Vagina (tissue), 2 donors: Measurements from ENCODE around the gene MTPN. TPM values are rescaled to one million over a fixed set of nuclear protein-coding genes. Genes with fewer than 3 reads are reported as not detected.

ENCODE experiments used
- DNase-seq, 2 donors: peaks; one replicate each; pipeline ENCODE4 v3.0.0-alpha.2; 2017; ENCODE audit errors: extremely low spot score in 2 of 2
- H3K27ac ChIP-seq: fragments of 200-600 bp; sonication (generic); one replicate; pipeline ENCODE4 v1.5.1; 2019
- H3K27me3 ChIP-seq: fragments of 200-600 bp; sonication (generic); one replicate; pipeline ENCODE4 v1.5.1; 2019
- H3K36me3 ChIP-seq, 2 donors: fragments of 200-600 bp; sonication (generic); one replicate each; pipeline ENCODE4 v1.5.1; 2017 to 2019
- H3K4me1 ChIP-seq: fragments of 200-600 bp; sonication (generic); one replicate; pipeline ENCODE4 v1.5.1; 2019
- H3K4me3 ChIP-seq, 2 donors: fragments of 200-600 bp; sonication (generic); 1 replicate in 1 of 2; 2 replicates in 1 of 2; pipeline ENCODE4 v1.5.1; 2016 to 2019
- H3K9me3 ChIP-seq: fragments of 200-600 bp; sonication (generic); one replicate; pipeline ENCODE4 v1.5.1; 2019
- POLR2A ChIP-seq, 2 donors: fragments of 450-650 bp; IDR thresholded peaks; one replicate each; pipeline ENCODE4 v1.6.1; 2017; ENCODE audit warnings: antibody characterized with exemption in 2 of 2, mild to moderate bottlenecking in 2 of 2, moderate library complexity in 2 of 2
- POLR2AphosphoS5 ChIP-seq, 2 donors: sonication (generic); formaldehyde crosslinking; IDR thresholded peaks; one replicate each; pipeline ENCODE4 v1.9.0; 2017; ENCODE audit warnings: antibody characterized with exemption in 2 of 2, mild to moderate bottlenecking in 2 of 2, low read depth in 1 of 2; ENCODE audit not compliant: insufficient read depth in 1 of 2
- intact Hi-C: fragments of 100-400 bp; cut with DNase I; formaldehyde crosslinking; loops from one replicate; pipeline ENCODE4 v1.15.1; 2023
- total RNA-seq: library from RNA; depleted of rRNA; stranded (reverse); fragments of >200 nt; gene quantifications from one replicate; pipeline ENCODE4 v1.2.3, GENCODE V29; 2016
- TF ChIP-seq, protein P1 (sequence below), 3 experiments: fragments of 450-650 bp in 2 of 3; fragments of 200-600 bp in 1 of 3; sonication (generic) in 1 of 3; IDR thresholded peaks; one replicate each; pipeline ENCODE4 v1.5.1; 2017 to 2019; ENCODE audit warnings: antibody characterized with exemption in 3 of 3, mild to moderate bottlenecking in 2 of 3, moderate library complexity in 2 of 3

MTPN gene
- total RNA-seq, 1 donor from 2014 or later = 55.7 TPM

DNA sequence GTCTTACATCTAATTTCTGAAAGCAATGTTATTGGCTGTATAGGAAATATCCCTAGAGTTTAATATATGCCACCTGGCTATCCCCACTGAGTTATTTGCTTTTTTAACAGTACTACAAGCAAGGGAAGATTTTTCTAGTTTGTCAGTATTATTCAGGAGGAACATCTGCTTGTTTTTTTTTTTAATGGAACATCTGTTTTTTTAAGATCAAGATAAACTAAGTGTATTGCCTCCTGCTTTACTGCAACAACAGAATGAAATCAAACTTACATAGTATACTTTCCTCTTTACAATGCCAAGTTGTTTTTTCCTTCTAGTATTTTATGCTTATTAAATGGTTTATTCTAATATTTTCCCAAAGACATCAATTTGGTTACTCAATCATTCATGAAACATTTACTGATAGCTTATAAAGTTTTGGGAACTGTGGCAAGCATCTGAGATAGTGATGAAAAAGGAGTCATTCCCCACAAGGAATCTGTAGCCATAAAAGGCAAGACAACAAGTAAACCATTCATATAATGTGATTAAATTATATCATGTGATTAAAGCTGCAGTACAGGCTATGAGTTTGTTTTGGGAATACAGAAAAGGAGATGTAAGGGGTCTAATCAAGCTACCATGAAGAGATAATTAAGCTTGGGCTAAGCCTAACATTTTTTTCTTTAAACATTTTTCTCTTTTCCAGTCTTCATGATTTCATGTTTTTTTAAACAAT lies 17.4 kb downstream of the MTPN start:
- Histone ChIP-seq H3K27ac (no peak overlapping the region), H3K4me1 (peaks cover 56% of the 10 kb centered on the region), H3K36me3 (no peaks in the 10 kb centered on the region), H3K27me3 (no peaks in the 10 kb centered on the region), H3K9me3 (no peaks in the 10 kb centered on the region), H3K4me3 (no peak overlapping the region)
- DNase-seq = no peak
- TF ChIP-seq POLR2A (IDR thresholded peaks at IDR 0.05) = no peak
- TF ChIP-seq, protein P1, sequence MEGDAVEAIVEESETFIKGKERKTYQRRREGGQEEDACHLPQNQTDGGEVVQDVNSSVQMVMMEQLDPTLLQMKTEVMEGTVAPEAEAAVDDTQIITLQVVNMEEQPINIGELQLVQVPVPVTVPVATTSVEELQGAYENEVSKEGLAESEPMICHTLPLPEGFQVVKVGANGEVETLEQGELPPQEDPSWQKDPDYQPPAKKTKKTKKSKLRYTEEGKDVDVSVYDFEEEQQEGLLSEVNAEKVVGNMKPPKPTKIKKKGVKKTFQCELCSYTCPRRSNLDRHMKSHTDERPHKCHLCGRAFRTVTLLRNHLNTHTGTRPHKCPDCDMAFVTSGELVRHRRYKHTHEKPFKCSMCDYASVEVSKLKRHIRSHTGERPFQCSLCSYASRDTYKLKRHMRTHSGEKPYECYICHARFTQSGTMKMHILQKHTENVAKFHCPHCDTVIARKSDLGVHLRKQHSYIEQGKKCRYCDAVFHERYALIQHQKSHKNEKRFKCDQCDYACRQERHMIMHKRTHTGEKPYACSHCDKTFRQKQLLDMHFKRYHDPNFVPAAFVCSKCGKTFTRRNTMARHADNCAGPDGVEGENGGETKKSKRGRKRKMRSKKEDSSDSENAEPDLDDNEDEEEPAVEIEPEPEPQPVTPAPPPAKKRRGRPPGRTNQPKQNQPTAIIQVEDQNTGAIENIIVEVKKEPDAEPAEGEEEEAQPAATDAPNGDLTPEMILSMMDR (IDR thresholded peaks at IDR 0.05) = no peak
- TF ChIP-seq POLR2AphosphoS5 (IDR thresholded peaks at IDR 0.05; ENCODE audit: insufficient read depth in 1 of 2, low read depth in 1 of 2) = no peak
- intact Hi-C loops = no loop called here

DNA sequence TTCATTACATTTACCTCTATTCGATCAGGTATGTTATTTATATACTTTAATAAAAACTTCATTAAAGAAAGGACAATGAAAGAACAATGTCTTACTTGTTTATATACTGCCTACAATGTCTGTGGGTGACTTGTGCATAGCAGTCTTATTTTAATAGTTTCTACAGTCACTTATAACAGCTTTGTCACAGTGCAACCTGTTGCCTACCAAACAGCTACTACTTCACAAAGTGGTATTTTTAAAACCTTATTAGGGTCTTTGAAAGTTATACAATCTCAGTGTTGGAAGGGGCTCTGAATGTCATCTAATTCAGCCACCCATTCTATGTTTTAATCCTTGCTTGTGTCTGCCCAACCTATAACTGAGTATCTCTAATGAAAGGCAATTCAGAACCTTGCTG lies 19.0 kb downstream of the MTPN start:
- intact Hi-C loops = no loop called here
- no peak for DNase-seq
- H3K27ac ChIP-seq = no peak overlapping the region
- H3K27me3 ChIP-seq = no peaks in the 10 kb centered on the region
- no peaks in the 10 kb centered on the region for H3K9me3 ChIP-seq
- no peaks in the 10 kb centered on the region for H3K36me3 ChIP-seq
- TF ChIP-seq POLR2A (IDR thresholded peaks at IDR 0.05) (no peak), POLR2AphosphoS5 (IDR thresholded peaks at IDR 0.05; ENCODE audit: insufficient read depth in 1 of 2, low read depth in 1 of 2) (no peak)
- TF ChIP-seq, protein P1 (IDR thresholded peaks at IDR 0.05) = no peak
- no peak overlapping the region for H3K4me3 ChIP-seq
- H3K4me1 ChIP-seq = peaks cover 43% of the 10 kb centered on the region

DNA sequence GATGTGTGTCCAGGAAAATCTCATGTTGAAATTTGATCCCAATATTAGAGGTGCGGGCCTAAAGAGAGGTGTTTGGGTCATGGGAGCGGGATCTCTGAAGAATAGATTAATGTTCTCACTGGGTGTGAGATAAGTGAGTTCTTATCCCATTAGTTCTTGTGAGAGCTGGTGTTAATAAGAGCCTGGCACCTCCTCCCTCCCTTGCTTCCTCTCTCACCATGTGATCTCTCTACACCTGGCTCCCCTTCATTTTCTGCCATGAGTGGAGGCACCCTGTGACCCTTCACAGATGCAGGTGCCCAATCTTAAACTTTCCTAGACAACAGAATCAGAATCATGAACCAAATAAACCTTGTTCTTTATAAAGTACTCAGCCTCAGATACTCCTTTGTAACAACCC lies 19.5 kb downstream of the MTPN start:
- TF ChIP-seq POLR2A (IDR thresholded peaks at IDR 0.05) (no peak), POLR2AphosphoS5 (IDR thresholded peaks at IDR 0.05; ENCODE audit: insufficient read depth in 1 of 2, low read depth in 1 of 2) (no peak)
- TF ChIP-seq, protein P1 (IDR thresholded peaks at IDR 0.05) = no peak
- no peak for DNase-seq
- no peaks in the 10 kb centered on the region for H3K27me3 ChIP-seq
- H3K36me3 ChIP-seq = no peaks in the 10 kb centered on the region
- H3K27ac ChIP-seq = no peak overlapping the region
- H3K9me3 ChIP-seq = no peaks in the 10 kb centered on the region
- intact Hi-C loops = no loop called here
- H3K4me3 ChIP-seq = no peak overlapping the region
- peaks cover 38% of the 10 kb centered on the region for H3K4me1 ChIP-seq

DNA sequence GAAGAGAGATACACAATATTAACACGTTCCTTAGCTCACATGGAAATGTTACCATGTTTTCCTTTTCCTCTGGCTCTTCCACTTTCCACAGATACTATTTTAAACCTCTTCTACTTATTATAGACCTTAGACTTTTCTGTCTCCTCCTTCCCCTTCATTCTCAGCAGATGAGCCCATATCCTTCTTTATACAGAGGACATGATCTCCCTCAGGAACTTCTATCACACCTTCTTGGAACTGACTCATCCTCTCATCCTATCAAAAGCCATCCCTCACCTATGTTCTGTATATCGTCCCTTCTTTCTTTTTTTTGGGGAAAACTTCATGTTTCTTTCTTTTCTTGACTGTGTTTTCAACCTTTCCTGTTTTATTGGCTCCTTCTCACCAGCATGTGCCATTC lies 20.8 kb downstream of the MTPN start:
- no peaks in the 10 kb centered on the region for H3K9me3 ChIP-seq
- H3K36me3 ChIP-seq = peaks cover 0 to 4% of the 10 kb centered on the region in 2 donors
- intact Hi-C loops = no loop called here

DNA sequence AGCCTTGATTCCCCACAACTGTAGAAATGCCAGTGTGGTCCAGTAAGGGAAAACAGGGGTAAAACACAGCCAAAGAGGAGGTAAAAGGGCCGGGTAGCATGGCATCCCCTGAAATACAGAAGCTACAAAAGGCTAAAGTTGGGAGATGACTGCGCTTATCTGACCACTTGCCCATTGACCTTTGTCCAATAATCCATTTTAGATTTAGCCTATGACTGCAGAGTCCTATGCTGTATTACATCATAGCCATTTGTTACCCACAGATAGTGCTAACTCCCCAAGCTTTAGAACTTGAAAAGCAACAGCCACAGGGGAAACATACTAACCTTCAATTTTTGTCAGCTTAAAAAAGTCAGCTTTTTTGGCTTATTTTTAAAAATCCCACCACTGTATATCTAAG lies 26.2 kb downstream of the MTPN start:
- TF ChIP-seq, protein P1 (IDR thresholded peaks at IDR 0.05) = no peak
- TF ChIP-seq POLR2AphosphoS5 (IDR thresholded peaks at IDR 0.05; ENCODE audit: insufficient read depth in 1 of 2, low read depth in 1 of 2) (no peak), POLR2A (IDR thresholded peaks at IDR 0.05) (no peak)
- Histone ChIP-seq H3K36me3 (peaks cover 0 to 19% of the 10 kb centered on the region in 2 donors), H3K4me1 (peaks cover 25% of the 10 kb centered on the region), H3K27ac (no peak overlapping the region), H3K27me3 (no peaks in the 10 kb centered on the region), H3K4me3 (no peak overlapping the region), H3K9me3 (no peaks in the 10 kb centered on the region)
- no peak for DNase-seq
- intact Hi-C loops = no loop called here

More for the DNA sequence above, 20.8 kb downstream of the MTPN start:
- Histone ChIP-seq H3K27me3 (no peaks in the 10 kb centered on the region), H3K27ac (no peak overlapping the region), H3K4me1 (peaks cover 33% of the 10 kb centered on the region), H3K4me3 (no peak overlapping the region)
- TF ChIP-seq, protein P1 (IDR thresholded peaks at IDR 0.05) = no peak
- TF ChIP-seq POLR2A (IDR thresholded peaks at IDR 0.05) (no peak), POLR2AphosphoS5 (IDR thresholded peaks at IDR 0.05; ENCODE audit: insufficient read depth in 1 of 2, low read depth in 1 of 2) (no peak)
- DNase-seq = no peak
